H9 (cell line): ENCODE data around the gene MICAL2. TPM values are rescaled to one million over a fixed set of nuclear protein-coding genes. Genes with fewer than 3 reads are reported as not detected.

Source experiments
- DNase-seq: peaks from one replicate; pipeline ENCODE4 v3.0.0-alpha.2; 2017
- H2AFZ ChIP-seq: one replicate; pipeline ENCODE4 v1.6.1; 2013; ENCODE audit warnings: mild to moderate bottlenecking, low read length, control low read depth, moderate library complexity
- H2AK5ac ChIP-seq: 2 replicates; pipeline ENCODE4 v1.6.1; 2013; ENCODE audit warnings: low read length, control low read depth, mixed read lengths; ENCODE audit not compliant: insufficient read length
- H2BK120ac ChIP-seq: one replicate; pipeline ENCODE4 v1.6.1; 2013; ENCODE audit warnings: low read depth, mild to moderate bottlenecking, low read length, control low read depth, inconsistent platforms; ENCODE audit not compliant: poor library complexity, severe bottlenecking
- H2BK12ac ChIP-seq: 2 replicates; pipeline ENCODE4 v1.6.1; 2013; ENCODE audit warnings: low read length, control low read depth, mixed read lengths, low read depth; ENCODE audit not compliant: insufficient read length
- H2BK15ac ChIP-seq: 2 replicates; pipeline ENCODE4 v1.6.1; 2013; ENCODE audit warnings: low read depth, low read length, control low read depth
- H2BK20ac ChIP-seq: one replicate; pipeline ENCODE4 v1.6.1; 2013; ENCODE audit warnings: low read depth, mild to moderate bottlenecking, low read length, control low read depth, inconsistent platforms; ENCODE audit not compliant: poor library complexity, severe bottlenecking
- H2BK5ac ChIP-seq: 2 replicates; pipeline ENCODE4 v1.6.1; 2013; ENCODE audit warnings: low read length, control low read depth, mixed read lengths; ENCODE audit not compliant: insufficient read length
- H3K14ac ChIP-seq: 2 replicates; pipeline ENCODE4 v1.6.1; 2013; ENCODE audit warnings: low read length, control low read depth; ENCODE audit not compliant: insufficient read depth
- H3K18ac ChIP-seq: 2 replicates; pipeline ENCODE4 v1.6.1; 2013; ENCODE audit warnings: low read depth, mild to moderate bottlenecking, mixed read lengths, low read length, control low read depth; ENCODE audit not compliant: insufficient read length
- H3K23ac ChIP-seq: 2 replicates; pipeline ENCODE4 v1.6.1; 2013; ENCODE audit warnings: low read length, control low read depth, mixed read lengths, low read depth; ENCODE audit not compliant: insufficient read length
- H3K23me2 ChIP-seq: 2 replicates; pipeline ENCODE4 v1.6.1; 2013; ENCODE audit warnings: low read depth, mild to moderate bottlenecking, mixed read lengths, low read length, control low read depth; ENCODE audit not compliant: insufficient read length, poor library complexity, severe bottlenecking
- H3K27ac ChIP-seq: 2 replicates; pipeline ENCODE4 v1.5.1; 2013; ENCODE audit warnings: low read length, control low read depth, mixed read lengths, low read depth; ENCODE audit not compliant: insufficient read length
- H3K27me3 ChIP-seq: 2 replicates; pipeline ENCODE4 v1.6.1; 2013; ENCODE audit warnings: low read length, control low read depth, inconsistent platforms; ENCODE audit not compliant: insufficient read depth
- H3K4ac ChIP-seq: 2 replicates; pipeline ENCODE4 v1.6.1; 2013; ENCODE audit warnings: low read depth, mild to moderate bottlenecking, control low read depth, inconsistent platforms, low read length, moderate library complexity
- H3K4me1 ChIP-seq: 2 replicates; pipeline ENCODE4 v1.6.1; 2013; ENCODE audit warnings: low read length, control low read depth, inconsistent platforms; ENCODE audit not compliant: insufficient read depth
- H3K4me2 ChIP-seq: 2 replicates; pipeline ENCODE4 v1.6.1; 2013; ENCODE audit warnings: low read length, control low read depth, mixed read lengths; ENCODE audit not compliant: insufficient read length, insufficient read depth
- H3K56ac ChIP-seq: 2 replicates; pipeline ENCODE4 v1.6.1; 2013; ENCODE audit warnings: low read depth, mild to moderate bottlenecking, mixed read lengths, low read length, control low read depth; ENCODE audit not compliant: insufficient read length
- H3K79me1 ChIP-seq: 2 replicates; pipeline ENCODE4 v1.6.1; 2013; ENCODE audit warnings: low read depth, mild to moderate bottlenecking, moderate library complexity, low read length, control low read depth, inconsistent platforms; ENCODE audit not compliant: insufficient read depth, poor library complexity, severe bottlenecking
- H3K79me2 ChIP-seq: 2 replicates; pipeline ENCODE4 v1.6.1; 2013; ENCODE audit warnings: low read length, control low read depth, inconsistent platforms; ENCODE audit not compliant: insufficient read depth
- H3K9ac ChIP-seq: 2 replicates; pipeline ENCODE4 v1.6.1; 2013; ENCODE audit warnings: low read length, control low read depth, mixed read lengths; ENCODE audit not compliant: insufficient read length; ENCODE audit errors: extremely low read depth
- H3K9me3 ChIP-seq: one replicate; pipeline ENCODE4 v1.6.1; 2013; ENCODE audit warnings: low read depth, low read length, inconsistent platforms; ENCODE audit not compliant: control insufficient read depth
- H3T11ph ChIP-seq: one replicate; pipeline ENCODE4 v1.6.1; 2013; ENCODE audit warnings: mild to moderate bottlenecking, low read length, control low read depth, inconsistent platforms
- H4K20me1 ChIP-seq: one replicate; pipeline ENCODE4 v1.6.1; 2013; ENCODE audit not compliant: control insufficient read depth, insufficient read length, insufficient read depth
- H4K5ac ChIP-seq: 2 replicates; pipeline ENCODE4 v1.6.1; 2013; ENCODE audit warnings: low read depth, mild to moderate bottlenecking, mixed read lengths, low read length, control low read depth; ENCODE audit not compliant: insufficient read length
- H4K8ac ChIP-seq: replicated peaks from 2 replicates; pipeline ENCODE4 v1.6.1; 2013; ENCODE audit warnings: low read length, control low read depth, mixed read lengths, low read depth; ENCODE audit not compliant: insufficient read length
- H4K91ac ChIP-seq: 2 replicates; pipeline ENCODE4 v1.6.1; 2013; ENCODE audit warnings: low read depth, mild to moderate bottlenecking, moderate library complexity, mixed read lengths, low read length, control low read depth; ENCODE audit not compliant: insufficient read length
- H3K27ac Mint-ChIP-seq, 3 experiments: 2 replicates in 2 of 3; 3 replicates in 1 of 3; pipeline ENCODE4 v1.8.0; 2020 to 2021; ENCODE audit warnings: mixed read lengths in 3 of 3, mild to moderate bottlenecking in 1 of 3, moderate library complexity in 1 of 3
- H3K27me3 Mint-ChIP-seq: 2 replicates; pipeline ENCODE4 v1.8.0; 2021; ENCODE audit warnings: low read depth, mild to moderate bottlenecking, moderate library complexity, mixed read lengths
- H3K36me3 Mint-ChIP-seq, 3 experiments: 2 replicates in 2 of 3; 3 replicates in 1 of 3; pipeline ENCODE4 v1.8.0; 2020 to 2021; ENCODE audit warnings: low read depth in 3 of 3, mixed read lengths in 3 of 3; ENCODE audit not compliant: insufficient read depth in 1 of 3
- H3K4me1 Mint-ChIP-seq, 2 experiments: 2 replicates each; pipeline ENCODE4 v1.8.0; 2020; ENCODE audit warnings: mixed read lengths in 2 of 2
- H3K4me3 Mint-ChIP-seq, 2 experiments: 2 replicates in 1 of 2; 3 replicates in 1 of 2; pipeline ENCODE4 v1.8.0; 2020 to 2021; ENCODE audit warnings: mild to moderate bottlenecking in 2 of 2, mixed read lengths in 2 of 2, moderate library complexity in 1 of 2
- H3K9me3 Mint-ChIP-seq, 2 experiments: 2 replicates in 1 of 2; 3 replicates in 1 of 2; pipeline ENCODE4 v1.8.0; 2020; ENCODE audit warnings: mild to moderate bottlenecking in 2 of 2, mixed read lengths in 2 of 2, moderate library complexity in 1 of 2
- CTCF ChIP-seq: fragments of 200-600 bp; sonication (generic); conservative IDR thresholded peaks from 3 replicates; pipeline ENCODE4 v1.8.0; 2021; ENCODE audit warnings: antibody characterized with exemption, mild to moderate bottlenecking
- WGBS: extraction: QIAGEN DNeasy Blood & Tissue Kit; methylation state at CpG from one replicate; pipeline ENCODE4 v1.1.7; 2013; ENCODE audit warnings: missing lambda C conversion rate, low lambda C conversion rate, mixed read lengths; ENCODE audit not compliant: insufficient read length; ENCODE audit errors: extremely low coverage; 5-methylcytosine and 5-hydroxymethylcytosine counted together
- total RNA-seq: library from RNA; stranded (reverse); gene quantifications from 2 replicates; pipeline ENCODE4 v1.2.1, GENCODE V29; 2021

MICAL2 gene
- total RNA-seq, 1 experiment from 2014 or later, result 4.7 TPM

- H3K27ac Mint-ChIP-seq, result no peak overlapping the region
- H3K27ac ChIP-seq, result no peak overlapping the region
- H3K36me3 Mint-ChIP-seq, result no peaks in the 10 kb centered on the region
- no peak overlapping the region for H4K8ac ChIP-seq
- no peaks in the 10 kb centered on the region for H3K79me2 ChIP-seq
- H2AK5ac ChIP-seq, result no peak overlapping the region
- no peak overlapping the region for H3K14ac ChIP-seq
- no peak overlapping the region for H4K91ac ChIP-seq
- H3K23me2 ChIP-seq, result no peaks in the 10 kb centered on the region
- H3K79me1 ChIP-seq, result no peaks in the 10 kb centered on the region
- no peak for TF ChIP-seq CTCF
- peaks cover 4 to 12% of the 10 kb centered on the region in 2 experiments for H3K4me1 Mint-ChIP-seq
- no peak overlapping the region for H2AFZ ChIP-seq
- WGBS, result no CpG with 5 or more reads among the region's 3 CpGs
- H3K56ac ChIP-seq, result no peak overlapping the region
- no peak overlapping the region for H3K4me3 Mint-ChIP-seq
- no peak overlapping the region for H2BK15ac ChIP-seq
- DNase-seq, result no peak
- H2BK5ac ChIP-seq, result no peak overlapping the region
- H3K27me3 Mint-ChIP-seq, result peaks cover 3% of the 10 kb centered on the region; the same call in 1 of the 2 replicates
- no peaks in the 10 kb centered on the region for H3K4me1 ChIP-seq
- no peaks in the 10 kb centered on the region for H4K20me1 ChIP-seq
- H3K18ac ChIP-seq, result no peak overlapping the region
- H3T11ph ChIP-seq, result no peak overlapping the region
- H3K4ac ChIP-seq, result no peak overlapping the region
- no peaks in the 10 kb centered on the region for H3K9me3 ChIP-seq
- H3K23ac ChIP-seq, result no peak overlapping the region
- no peak overlapping the region for H2BK20ac ChIP-seq
- H4K5ac ChIP-seq, result no peak overlapping the region
- H2BK12ac ChIP-seq, result no peak overlapping the region
- H3K27me3 ChIP-seq, result no peaks in the 10 kb centered on the region
- H3K4me2 ChIP-seq, result no peak overlapping the region
- H3K9me3 Mint-ChIP-seq, result no peaks in the 10 kb centered on the region
- H3K9ac ChIP-seq, result no peak overlapping the region
- H2BK120ac ChIP-seq, result no peak overlapping the region
These were observed 83.3 kb downstream of the MICAL2 start for GRCh38 chr11:12193515-12194336.
